ENCODE measurements around the gene KIF1C.
"Not testable (repeated sequence)": the region's sequence is repeated elsewhere in the genome, so short reads cannot be mapped to it uniquely, and the experiment has no call there.

KIF1C gene

DNA sequence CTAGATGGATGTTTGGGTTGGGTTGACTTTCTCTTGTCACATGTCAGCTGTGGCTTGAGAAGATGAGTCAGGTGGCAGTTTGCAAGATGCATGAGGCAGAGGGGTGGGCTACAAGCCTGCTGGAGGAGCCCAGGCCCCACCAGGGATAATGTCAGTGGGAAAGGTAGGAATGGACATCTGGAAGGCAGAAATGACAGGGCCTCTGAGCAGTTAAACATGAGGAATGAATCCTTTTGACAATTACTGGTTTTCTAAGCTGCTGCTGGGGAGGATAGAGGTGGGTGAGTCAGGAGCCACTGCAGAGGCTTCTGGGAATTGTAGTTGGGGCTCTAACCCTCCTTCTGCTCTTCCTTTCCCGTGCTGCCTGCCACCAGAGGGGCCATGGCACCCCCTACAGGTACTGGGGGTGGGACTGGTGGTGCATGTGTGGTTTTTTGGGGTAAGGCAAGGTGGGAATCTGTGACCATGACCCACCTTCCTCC lies 21.8 kb downstream of the KIF1C start:
- DNase-seq (ENCODE audit: low read depth) = no peak
- H3K27me3 ChIP-seq (replicated peaks; ENCODE audit: control insufficient read depth, insufficient read depth, low read length) = no peaks in the 10 kb centered on the region
- H3K9ac ChIP-seq (ENCODE audit: low read length) = no peak overlapping the region
- peaks cover 74% of the 10 kb centered on the region for H3K36me3 ChIP-seq (ENCODE audit: control insufficient read depth, insufficient read depth, low read length, severe bottlenecking)
- no peaks in the 10 kb centered on the region for H3K4me1 ChIP-seq (ENCODE audit: control insufficient read depth, insufficient read depth, low read length)
- no peak overlapping the region for H3K4me3 ChIP-seq (ENCODE audit: low read length)
- H3K9me3 ChIP-seq (ENCODE audit: control insufficient read depth, low read length) = no peaks in the 10 kb centered on the region

GRCh38 chr17:5020502-5021023 lies 22.8 kb downstream of the KIF1C start:
- Histone ChIP-seq H3K4me1 (ENCODE audit: control insufficient read depth, insufficient read depth, low read length) (peaks cover 3% of the 10 kb centered on the region), H3K9me3 (ENCODE audit: control insufficient read depth, low read length) (no peaks in the 10 kb centered on the region), H3K36me3 (ENCODE audit: control insufficient read depth, insufficient read depth, low read length, severe bottlenecking) (peaks cover 66% of the 10 kb centered on the region), H3K9ac (ENCODE audit: low read length) (no peak overlapping the region), H3K27me3 (replicated peaks; ENCODE audit: control insufficient read depth, insufficient read depth, low read length) (no peaks in the 10 kb centered on the region), H3K4me3 (ENCODE audit: low read length) (no peak overlapping the region)
- DNase-seq (ENCODE audit: low read depth) = no peak

- Histone ChIP-seq H3K27me3 (replicated peaks; ENCODE audit: control insufficient read depth, insufficient read depth, low read length) (no peaks in the 10 kb centered on the region), H3K4me1 (ENCODE audit: control insufficient read depth, insufficient read depth, low read length) (peaks cover 12% of the 10 kb centered on the region), H3K36me3 (ENCODE audit: control insufficient read depth, insufficient read depth, low read length, severe bottlenecking) (peaks cover 57% of the 10 kb centered on the region), H3K9ac (ENCODE audit: low read length) (no peak overlapping the region), H3K9me3 (ENCODE audit: control insufficient read depth, low read length) (no peaks in the 10 kb centered on the region), H3K4me3 (ENCODE audit: low read length) (no peak overlapping the region)
- no peak for DNase-seq (ENCODE audit: low read depth)
Observed at GRCh38 chr17:5022171-5022711, 24.5 kb downstream of the KIF1C start.

GRCh38 chr17:5023588-5024147 lies 25.9 kb downstream of the KIF1C start:
- Histone ChIP-seq H3K4me1 (ENCODE audit: control insufficient read depth, insufficient read depth, low read length) (peaks cover 12% of the 10 kb centered on the region), H3K9me3 (ENCODE audit: control insufficient read depth, low read length) (no peaks in the 10 kb centered on the region), H3K9ac (ENCODE audit: low read length) (no peak overlapping the region), H3K27me3 (replicated peaks; ENCODE audit: control insufficient read depth, insufficient read depth, low read length) (no peaks in the 10 kb centered on the region), H3K4me3 (ENCODE audit: low read length) (no peak overlapping the region), H3K36me3 (ENCODE audit: control insufficient read depth, insufficient read depth, low read length, severe bottlenecking) (peaks cover 47% of the 10 kb centered on the region)
- DNase-seq (ENCODE audit: low read depth) = no peak

- H3K9ac ChIP-seq (ENCODE audit: low read length) = no peak overlapping the region
Observed at GRCh38 chr17:5024604-5025003, 26.9 kb downstream of the KIF1C start.

GRCh38 chr17:5027299-5027698 lies 29.5 kb downstream of the KIF1C start:
- Histone ChIP-seq H3K4me3 (ENCODE audit: low read length) (no peak overlapping the region), H3K4me1 (ENCODE audit: control insufficient read depth, insufficient read depth, low read length) (peaks cover 15% of the 10 kb centered on the region), H3K27me3 (replicated peaks; ENCODE audit: control insufficient read depth, insufficient read depth, low read length) (no peaks in the 10 kb centered on the region), H3K9me3 (ENCODE audit: control insufficient read depth, low read length) (no peaks in the 10 kb centered on the region), H3K9ac (ENCODE audit: low read length) (no peak overlapping the region), H3K36me3 (ENCODE audit: control insufficient read depth, insufficient read depth, low read length, severe bottlenecking) (peaks cover 14% of the 10 kb centered on the region)
- DNase-seq (ENCODE audit: low read depth) = no peak

More at GRCh38 chr17:5024604-5025003, 26.9 kb downstream of the KIF1C start:
- Histone ChIP-seq H3K36me3 (ENCODE audit: control insufficient read depth, insufficient read depth, low read length, severe bottlenecking) (peaks cover 40% of the 10 kb centered on the region), H3K4me3 (ENCODE audit: low read length) (no peak overlapping the region), H3K9me3 (ENCODE audit: control insufficient read depth, low read length) (no peaks in the 10 kb centered on the region), H3K4me1 (ENCODE audit: control insufficient read depth, insufficient read depth, low read length) (peaks cover 12% of the 10 kb centered on the region), H3K27me3 (replicated peaks; ENCODE audit: control insufficient read depth, insufficient read depth, low read length) (no peaks in the 10 kb centered on the region)
- DNase-seq (ENCODE audit: low read depth) = no peak

GRCh38 chr17:5027916-5028315 lies 30.2 kb downstream of the KIF1C start:
- Histone ChIP-seq H3K27me3 (replicated peaks; ENCODE audit: control insufficient read depth, insufficient read depth, low read length) (no peaks in the 10 kb centered on the region), H3K4me3 (ENCODE audit: low read length) (no peak overlapping the region), H3K36me3 (ENCODE audit: control insufficient read depth, insufficient read depth, low read length, severe bottlenecking) (peaks cover 9% of the 10 kb centered on the region), H3K9me3 (ENCODE audit: control insufficient read depth, low read length) (no peaks in the 10 kb centered on the region), H3K9ac (ENCODE audit: low read length) (no peak overlapping the region), H3K4me1 (ENCODE audit: control insufficient read depth, insufficient read depth, low read length) (peaks cover 15% of the 10 kb centered on the region)
- DNase-seq (ENCODE audit: low read depth) = no peak

- not testable (repeated sequence) for H3K9ac ChIP-seq (ENCODE audit: low read length); H3K36me3 ChIP-seq (ENCODE audit: control insufficient read depth, insufficient read depth, low read length, severe bottlenecking)
Observed at GRCh38 chr17:5030168-5030567, 32.4 kb downstream of the KIF1C start.

DNA sequence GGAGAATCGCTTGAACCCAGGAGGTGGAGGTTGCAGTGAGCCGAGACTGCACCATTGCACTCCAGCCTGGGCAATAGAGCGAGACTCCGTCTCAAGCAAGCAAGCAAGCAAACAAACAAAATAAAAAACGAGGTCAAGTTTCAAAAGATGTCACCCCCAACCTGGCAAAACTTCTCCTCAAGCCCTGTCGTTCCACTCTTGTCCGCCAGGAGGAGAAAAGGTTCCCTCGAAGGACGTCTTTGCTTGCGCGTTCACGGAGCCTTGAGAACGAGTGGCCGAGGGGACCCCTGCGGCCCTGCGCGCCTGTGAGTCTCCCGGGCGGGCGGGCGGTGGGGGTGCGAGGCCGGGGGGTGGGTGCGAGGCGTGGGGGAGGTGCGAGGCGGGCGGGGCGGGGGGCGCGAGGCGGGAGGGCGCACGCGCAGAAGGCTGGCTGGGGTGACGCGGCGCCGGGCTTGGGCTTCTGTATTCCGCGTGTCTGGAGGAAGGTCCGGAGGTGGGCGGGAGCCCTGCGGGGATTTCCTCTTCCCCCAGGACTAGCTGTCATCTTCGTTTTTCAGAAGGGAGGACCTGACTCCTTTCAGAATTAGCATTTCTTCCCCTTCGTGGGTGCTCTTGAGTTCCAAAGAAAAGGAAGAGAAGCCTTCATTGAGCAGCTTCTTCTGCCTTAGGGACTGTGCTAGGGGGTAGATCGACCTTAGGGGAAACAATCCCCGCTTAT lies 33.8 kb downstream of the KIF1C start:
- peaks cover 2% of the 10 kb centered on the region for H3K4me1 ChIP-seq (ENCODE audit: control insufficient read depth, insufficient read depth, low read length)
- peak overlapping the region; percentile 74 for H3K9ac ChIP-seq (ENCODE audit: low read length)
- peaks cover 19% of the 10 kb centered on the region for H3K27me3 ChIP-seq (replicated peaks; ENCODE audit: control insufficient read depth, insufficient read depth, low read length)
- no peaks in the 10 kb centered on the region for H3K9me3 ChIP-seq (ENCODE audit: control insufficient read depth, low read length)
- peak; percentile 95 for DNase-seq (ENCODE audit: low read depth)
- no peaks in the 10 kb centered on the region for H3K36me3 ChIP-seq (ENCODE audit: control insufficient read depth, insufficient read depth, low read length, severe bottlenecking)
- H3K4me3 ChIP-seq (ENCODE audit: low read length) = peak overlapping the region; percentile 78

More at GRCh38 chr17:5030168-5030567, 32.4 kb downstream of the KIF1C start:
- not testable (repeated sequence) for H3K9me3 ChIP-seq (ENCODE audit: control insufficient read depth, low read length); DNase-seq (ENCODE audit: low read depth); H3K4me3 ChIP-seq (ENCODE audit: low read length)
- Histone ChIP-seq H3K4me1 (ENCODE audit: control insufficient read depth, insufficient read depth, low read length) (peaks cover 14% of the 10 kb centered on the region), H3K27me3 (replicated peaks; ENCODE audit: control insufficient read depth, insufficient read depth, low read length) (peaks cover 17% of the 10 kb centered on the region)

- no peak overlapping the region for H3K4me3 ChIP-seq (ENCODE audit: low read length)
- H3K4me1 ChIP-seq (ENCODE audit: control insufficient read depth, insufficient read depth, low read length) = peaks cover 2% of the 10 kb centered on the region
- peaks cover 19% of the 10 kb centered on the region for H3K27me3 ChIP-seq (replicated peaks; ENCODE audit: control insufficient read depth, insufficient read depth, low read length)
- no peak for DNase-seq (ENCODE audit: low read depth)
- no peaks in the 10 kb centered on the region for H3K9me3 ChIP-seq (ENCODE audit: control insufficient read depth, low read length)
- H3K9ac ChIP-seq (ENCODE audit: low read length) = no peak overlapping the region
- no peaks in the 10 kb centered on the region for H3K36me3 ChIP-seq (ENCODE audit: control insufficient read depth, insufficient read depth, low read length, severe bottlenecking)
Observed at GRCh38 chr17:5032865-5033264, 35.1 kb downstream of the KIF1C start.

GRCh38 chr17:5033352-5034015 lies 35.7 kb downstream of the KIF1C start:
- no peaks in the 10 kb centered on the region for H3K9me3 ChIP-seq (ENCODE audit: control insufficient read depth, low read length)
- no peak for DNase-seq (ENCODE audit: low read depth)
- H3K4me3 ChIP-seq (ENCODE audit: low read length) = no peak overlapping the region

More at GRCh38 chr17:5033352-5034015, 35.7 kb downstream of the KIF1C start:
- Histone ChIP-seq H3K4me1 (ENCODE audit: control insufficient read depth, insufficient read depth, low read length) (peaks cover 2% of the 10 kb centered on the region), H3K9ac (ENCODE audit: low read length) (no peak overlapping the region), H3K36me3 (ENCODE audit: control insufficient read depth, insufficient read depth, low read length, severe bottlenecking) (no peaks in the 10 kb centered on the region), H3K27me3 (replicated peaks; ENCODE audit: control insufficient read depth, insufficient read depth, low read length) (peaks cover 19% of the 10 kb centered on the region)
